Osteoblast (primary cell): ENCODE results near the gene KBTBD12. TPM values are rescaled to one million over a fixed set of nuclear protein-coding genes. Genes with fewer than 3 reads are reported as not detected.

Source experiments
- DNase-seq: peaks from one replicate; pipeline ENCODE4 v3.0.0; 2011; ENCODE audit warnings: low spot score, mixed read lengths; ENCODE audit not compliant: insufficient read length; ENCODE audit errors: missing footprints
- H2AFZ ChIP-seq: 2 replicates; pipeline ENCODE4 v1.6.0; 2011; ENCODE audit warnings: mild to moderate bottlenecking, low read length
- H3K27ac ChIP-seq: 2 replicates; pipeline ENCODE4 v1.5.1; 2011; ENCODE audit warnings: mild to moderate bottlenecking, low read depth, low read length, moderate library complexity
- H3K27me3 ChIP-seq: 2 replicates; pipeline ENCODE4 v1.6.0; 2012; ENCODE audit warnings: mild to moderate bottlenecking, control low read depth, inconsistent platforms, low read length, moderate library complexity; ENCODE audit not compliant: insufficient read depth
- H3K36me3 ChIP-seq: 2 replicates; pipeline ENCODE4 v1.5.1; 2011; ENCODE audit warnings: mild to moderate bottlenecking, low read length, control low read depth, moderate library complexity; ENCODE audit not compliant: insufficient read depth
- H3K4me1 ChIP-seq: 2 replicates; pipeline ENCODE4 v1.5.1; 2011; ENCODE audit warnings: mild to moderate bottlenecking, low read length, control low read depth, moderate library complexity; ENCODE audit not compliant: insufficient read depth
- H3K4me2 ChIP-seq: 2 replicates; pipeline ENCODE4 v1.6.0; 2011; ENCODE audit warnings: mild to moderate bottlenecking, low read length; ENCODE audit not compliant: insufficient read depth
- H3K4me3 ChIP-seq: fragments of 200-600 bp; sonication (generic); 3 replicates; pipeline ENCODE4 v1.5.1; 2012; ENCODE audit warnings: mild to moderate bottlenecking, low read length, inconsistent platforms; ENCODE audit not compliant: insufficient read depth
- H3K79me2 ChIP-seq: 2 replicates; pipeline ENCODE4 v1.6.0; 2012; ENCODE audit warnings: mild to moderate bottlenecking, low read length, control low read depth, inconsistent platforms; ENCODE audit not compliant: insufficient read depth
- H3K9me3 ChIP-seq: 2 replicates; pipeline ENCODE4 v1.5.1; 2011; ENCODE audit warnings: low read depth, low read length, control low read depth
- H4K20me1 ChIP-seq: 2 replicates; pipeline ENCODE4 v1.6.0; 2012; ENCODE audit warnings: mild to moderate bottlenecking, low read length, control low read depth; ENCODE audit not compliant: insufficient read depth
- total RNA-seq: library from RNA; depleted of rRNA; stranded (reverse); fragments of >200 nt; gene quantifications from 2 replicates; pipeline ENCODE4 v1.2.3, GENCODE V29; 2012
- TF ChIP-seq, protein P1 (sequence below): IDR thresholded peaks from 2 replicates; pipeline ENCODE4 v1.5.1; 2011; ENCODE audit warnings: mild to moderate bottlenecking, low read depth, low read length, moderate library complexity; ENCODE audit errors: extremely low read depth

Gene KBTBD12
- total RNA-seq, 1 donor, result not detected

- no peak for DNase-seq
- no peak overlapping the region for H2AFZ ChIP-seq
- TF ChIP-seq, protein P1, sequence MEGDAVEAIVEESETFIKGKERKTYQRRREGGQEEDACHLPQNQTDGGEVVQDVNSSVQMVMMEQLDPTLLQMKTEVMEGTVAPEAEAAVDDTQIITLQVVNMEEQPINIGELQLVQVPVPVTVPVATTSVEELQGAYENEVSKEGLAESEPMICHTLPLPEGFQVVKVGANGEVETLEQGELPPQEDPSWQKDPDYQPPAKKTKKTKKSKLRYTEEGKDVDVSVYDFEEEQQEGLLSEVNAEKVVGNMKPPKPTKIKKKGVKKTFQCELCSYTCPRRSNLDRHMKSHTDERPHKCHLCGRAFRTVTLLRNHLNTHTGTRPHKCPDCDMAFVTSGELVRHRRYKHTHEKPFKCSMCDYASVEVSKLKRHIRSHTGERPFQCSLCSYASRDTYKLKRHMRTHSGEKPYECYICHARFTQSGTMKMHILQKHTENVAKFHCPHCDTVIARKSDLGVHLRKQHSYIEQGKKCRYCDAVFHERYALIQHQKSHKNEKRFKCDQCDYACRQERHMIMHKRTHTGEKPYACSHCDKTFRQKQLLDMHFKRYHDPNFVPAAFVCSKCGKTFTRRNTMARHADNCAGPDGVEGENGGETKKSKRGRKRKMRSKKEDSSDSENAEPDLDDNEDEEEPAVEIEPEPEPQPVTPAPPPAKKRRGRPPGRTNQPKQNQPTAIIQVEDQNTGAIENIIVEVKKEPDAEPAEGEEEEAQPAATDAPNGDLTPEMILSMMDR, result no peak
Observed at GRCh38 chr3:127999509-128000106, 84.6 kb downstream of the KBTBD12 start.

GRCh38 chr3:128001576-128001975 is 86.5 kb downstream of the KBTBD12 start:
- Histone ChIP-seq H3K27ac (no peak overlapping the region), H3K4me1 (no peaks in the 10 kb centered on the region), H3K4me3 (no peak overlapping the region), H3K36me3 (no peaks in the 10 kb centered on the region), H4K20me1 (no peaks in the 10 kb centered on the region), H2AFZ (no peak overlapping the region), H3K27me3 (peaks cover 25% of the 10 kb centered on the region), H3K79me2 (no peaks in the 10 kb centered on the region), H3K9me3 (peaks cover 3% of the 10 kb centered on the region), H3K4me2 (no peak overlapping the region)
- TF ChIP-seq, protein P1, result no peak
- DNase-seq, result no peak

More at GRCh38 chr3:127999509-128000106, 84.6 kb downstream of the KBTBD12 start:
- no peak overlapping the region for H3K4me2 ChIP-seq
- H3K79me2 ChIP-seq, result no peaks in the 10 kb centered on the region
- no peaks in the 10 kb centered on the region for H3K4me1 ChIP-seq
- H3K36me3 ChIP-seq, result no peaks in the 10 kb centered on the region
- peaks cover 25% of the 10 kb centered on the region for H3K27me3 ChIP-seq
- H4K20me1 ChIP-seq, result no peaks in the 10 kb centered on the region
- no peak overlapping the region for H3K4me3 ChIP-seq
- H3K9me3 ChIP-seq, result peaks cover 3% of the 10 kb centered on the region
- no peak overlapping the region for H3K27ac ChIP-seq

DNA sequence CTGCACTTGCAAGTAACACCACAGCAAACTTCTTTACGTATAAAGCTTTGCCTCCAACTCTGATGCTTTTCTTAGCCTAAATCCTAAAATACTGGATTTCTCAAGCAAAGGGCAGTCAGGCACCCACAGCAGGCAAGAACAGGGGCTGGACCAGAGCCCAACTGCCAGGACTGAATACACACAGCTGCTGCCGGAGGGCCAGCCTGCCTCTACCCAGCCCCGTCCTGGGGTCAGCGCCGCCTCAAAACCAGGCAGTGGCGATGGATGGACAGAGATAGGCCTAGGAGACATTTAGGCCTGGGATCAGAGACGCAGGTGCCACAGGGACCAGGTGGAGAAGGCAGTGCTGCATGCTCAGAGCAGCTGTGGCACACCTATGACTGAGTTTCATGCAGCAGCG is 89.6 kb downstream of the KBTBD12 start:
- H2AFZ ChIP-seq, result no peak overlapping the region
- TF ChIP-seq, protein P1, result no peak

DNA sequence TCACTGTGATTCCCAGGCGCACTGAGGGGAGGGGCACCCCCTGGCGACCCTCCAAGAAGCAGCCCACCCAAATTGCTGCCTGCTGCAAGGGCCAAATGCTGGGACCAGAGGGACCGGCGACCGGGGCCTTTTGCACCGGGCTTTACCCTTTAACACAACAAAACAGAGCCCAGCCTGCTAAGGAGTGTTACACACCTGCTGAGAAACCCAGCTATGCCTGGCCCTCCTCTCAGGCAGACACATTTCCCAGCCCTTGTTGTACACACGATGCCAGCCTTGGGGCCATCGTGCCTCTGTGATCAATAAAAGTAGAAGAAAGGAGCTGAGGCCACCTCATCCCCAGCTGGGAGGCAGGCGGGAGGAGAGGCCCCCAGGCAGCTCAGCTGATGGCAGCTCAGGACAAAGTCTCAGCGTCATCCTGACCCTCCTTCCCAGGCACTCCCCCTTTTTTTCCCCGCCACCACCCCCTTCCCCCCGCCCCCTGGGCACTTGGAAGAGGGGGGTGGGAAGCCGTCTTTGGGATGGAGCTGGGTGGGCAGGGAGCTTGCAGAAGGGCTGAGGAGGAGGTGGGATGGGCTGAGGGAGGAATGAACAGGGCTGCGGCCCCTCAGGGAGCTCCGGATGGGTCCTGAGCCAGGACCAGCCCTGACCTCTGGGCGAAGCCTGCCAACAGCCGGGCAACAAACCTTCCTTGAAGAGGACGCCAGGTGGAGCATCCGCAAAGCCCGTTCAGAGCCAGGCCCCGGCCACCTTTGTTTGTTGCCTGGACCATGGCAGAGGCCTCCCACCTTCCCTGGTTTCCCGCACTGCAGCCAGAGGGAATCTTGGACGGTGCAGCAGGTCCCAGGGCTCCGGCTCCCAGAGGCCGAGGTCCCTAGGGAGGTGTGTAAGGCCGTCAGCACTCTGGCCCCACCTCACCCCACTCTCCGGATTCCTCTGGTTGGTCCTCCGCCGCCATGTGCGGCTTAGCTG is 91.3 kb downstream of the KBTBD12 start:
- peaks cover 5% of the 10 kb centered on the region for H3K4me1 ChIP-seq
- H3K79me2 ChIP-seq, result no peaks in the 10 kb centered on the region
- no peaks in the 10 kb centered on the region for H4K20me1 ChIP-seq
- no peaks in the 10 kb centered on the region for H3K9me3 ChIP-seq
- no peak for DNase-seq
- peak overlapping the region; percentile 56 for H3K4me2 ChIP-seq
- H3K36me3 ChIP-seq, result no peaks in the 10 kb centered on the region
- peaks cover 30% of the 10 kb centered on the region for H3K27me3 ChIP-seq
- H3K27ac ChIP-seq, result no peak overlapping the region
- TF ChIP-seq, protein P1, result no peak
- peak overlapping the region; percentile 22 for H2AFZ ChIP-seq
- peak overlapping the region; percentile 27 for H3K4me3 ChIP-seq

More for the DNA sequence above, 89.6 kb downstream of the KBTBD12 start:
- Histone ChIP-seq H3K9me3 (peaks cover 3% of the 10 kb centered on the region), H3K27me3 (peaks cover 23% of the 10 kb centered on the region), H4K20me1 (no peaks in the 10 kb centered on the region), H3K79me2 (no peaks in the 10 kb centered on the region), H3K4me2 (no peak overlapping the region), H3K4me1 (peaks cover 5% of the 10 kb centered on the region), H3K27ac (no peak overlapping the region), H3K4me3 (no peak overlapping the region), H3K36me3 (no peaks in the 10 kb centered on the region)
- no peak for DNase-seq
